ENCODE measurements around the gene MB21D2. TPM values are rescaled to one million over a fixed set of nuclear protein-coding genes. Genes with fewer than 3 reads are reported as not detected.

The MB21D2 gene
- total RNA-seq, 1 experiment from 2014 or later: 26.0 TPM

DNA sequence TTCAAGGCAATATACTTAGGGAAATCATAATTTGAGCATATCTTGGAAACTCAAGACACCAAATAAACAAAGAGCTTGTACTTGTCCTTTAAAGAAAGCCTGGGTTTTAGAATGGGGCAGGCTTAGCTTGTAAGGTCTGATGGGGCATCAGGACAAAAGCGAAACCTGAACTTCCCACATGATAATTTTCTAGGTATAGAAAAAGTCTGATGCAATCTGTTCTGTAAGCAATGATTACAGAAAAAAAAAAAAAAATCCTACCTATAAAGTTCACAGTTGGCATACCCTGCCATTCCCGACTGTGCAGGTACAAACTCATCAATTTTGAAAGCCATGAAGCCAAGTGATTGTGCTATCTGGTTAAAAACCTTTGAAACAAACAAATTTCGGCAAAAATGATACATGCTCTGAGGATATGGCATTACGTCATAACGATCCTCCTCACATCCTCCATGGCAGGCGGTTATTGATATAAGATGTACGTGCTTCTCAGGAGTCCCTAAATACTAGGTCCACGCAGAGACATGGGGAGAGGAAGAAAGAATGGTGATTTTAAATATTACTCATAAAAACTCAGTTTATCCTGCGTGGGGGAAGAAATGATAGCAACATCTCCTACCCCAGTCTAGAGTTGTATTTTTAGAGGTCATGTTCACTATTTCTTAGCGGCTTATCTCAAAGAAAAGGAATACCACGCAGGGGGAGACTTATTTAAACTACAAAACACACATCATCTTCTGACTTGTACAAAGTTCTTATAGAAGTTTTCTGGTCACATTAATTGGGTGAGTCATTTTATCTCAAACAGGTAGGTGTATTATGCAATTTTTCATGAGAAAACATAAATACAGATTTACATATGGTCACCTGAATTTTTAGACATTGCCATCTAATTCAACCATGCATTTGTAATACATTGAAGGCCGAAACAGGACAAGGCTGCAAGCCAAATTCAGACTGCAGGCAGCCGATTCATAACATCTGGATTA lies 27.0 kb downstream of the MB21D2 start:
- Histone ChIP-seq H3K9me3 (ENCODE audit: low read length) (no peaks in the 10 kb centered on the region), H3K4me2 (ENCODE audit: low read length) (peak overlapping the region; percentile 85), H3K4me1 (ENCODE audit: insufficient read depth, low read length) (peaks cover 77% of the 10 kb centered on the region), H3K36me3 (ENCODE audit: low read depth, low read length) (no peaks in the 10 kb centered on the region), H3K27ac (ENCODE audit: low read length) (peak overlapping the region; percentile 43), H3K79me2 (ENCODE audit: low read length) (peaks cover 95% of the 10 kb centered on the region), H4K20me1 (ENCODE audit: low read length) (no peaks in the 10 kb centered on the region), H3K9ac (ENCODE audit: low read length) (0 out of 2 replicates have a peak overlapping the region, but pooled peaks have one; percentile 4), H3K9me2 (replicated peaks; ENCODE audit: low read length) (no peaks in the 10 kb centered on the region), H3F3A (ENCODE audit: low read length, unreplicated experiment) (peaks cover 11% of the 10 kb centered on the region), H3K4me3 (ENCODE audit: low read length) (peak overlapping the region; percentile 11; the same call in 1 of the 2 replicates), H2AFZ (ENCODE audit: low read length) (no peak overlapping the region), H3K27me3 (ENCODE audit: low read length) (no peaks in the 10 kb centered on the region)
- DNase-seq: peak; percentile 63
- CTCF ChIA-PET: no interaction called here
- no TSS peak for BruUV-seq (replicated peaks)
- ATAC-seq: no peak
- intact Hi-C loops (cut with micrococcal nuclease): no loop called here
- POLR2A ChIA-PET (ENCODE audit: unreplicated experiment): no interaction called here
- TF ChIP-seq, protein P1, sequence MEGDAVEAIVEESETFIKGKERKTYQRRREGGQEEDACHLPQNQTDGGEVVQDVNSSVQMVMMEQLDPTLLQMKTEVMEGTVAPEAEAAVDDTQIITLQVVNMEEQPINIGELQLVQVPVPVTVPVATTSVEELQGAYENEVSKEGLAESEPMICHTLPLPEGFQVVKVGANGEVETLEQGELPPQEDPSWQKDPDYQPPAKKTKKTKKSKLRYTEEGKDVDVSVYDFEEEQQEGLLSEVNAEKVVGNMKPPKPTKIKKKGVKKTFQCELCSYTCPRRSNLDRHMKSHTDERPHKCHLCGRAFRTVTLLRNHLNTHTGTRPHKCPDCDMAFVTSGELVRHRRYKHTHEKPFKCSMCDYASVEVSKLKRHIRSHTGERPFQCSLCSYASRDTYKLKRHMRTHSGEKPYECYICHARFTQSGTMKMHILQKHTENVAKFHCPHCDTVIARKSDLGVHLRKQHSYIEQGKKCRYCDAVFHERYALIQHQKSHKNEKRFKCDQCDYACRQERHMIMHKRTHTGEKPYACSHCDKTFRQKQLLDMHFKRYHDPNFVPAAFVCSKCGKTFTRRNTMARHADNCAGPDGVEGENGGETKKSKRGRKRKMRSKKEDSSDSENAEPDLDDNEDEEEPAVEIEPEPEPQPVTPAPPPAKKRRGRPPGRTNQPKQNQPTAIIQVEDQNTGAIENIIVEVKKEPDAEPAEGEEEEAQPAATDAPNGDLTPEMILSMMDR (conservative IDR thresholded peaks at IDR 0.05; ENCODE audit: low read depth, low read length): no peak
- TF ChIP-seq EZH2phosphoT487 (IDR thresholded peaks at IDR 0.05; ENCODE audit: borderline replicate concordance, low read length): no peak
- no peak for TF ChIP-seq EZH2 (IDR thresholded peaks at IDR 0.05; ENCODE audit: low read length, unreplicated experiment)

DNA sequence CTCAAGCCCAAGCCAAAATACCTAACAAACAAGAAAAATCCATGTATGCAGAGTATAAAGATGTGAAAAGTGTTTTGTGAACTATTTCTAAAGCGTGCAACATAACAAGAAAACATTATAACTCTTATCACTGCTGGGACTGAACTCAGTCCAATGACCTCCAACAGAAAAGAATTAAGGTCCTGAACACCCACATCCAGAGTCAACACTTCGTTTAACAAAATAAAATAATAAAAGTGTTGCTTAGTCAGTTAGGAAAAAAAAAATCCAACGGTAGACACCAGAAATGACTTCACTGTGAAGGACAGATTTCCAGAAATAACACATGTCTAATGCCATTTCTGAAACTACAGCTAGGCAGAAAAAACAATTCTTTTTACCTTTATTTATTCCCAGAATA lies 28.0 kb downstream of the MB21D2 start:
- Histone ChIP-seq H4K20me1 (ENCODE audit: low read length) (no peaks in the 10 kb centered on the region), H3K36me3 (ENCODE audit: low read depth, low read length) (no peaks in the 10 kb centered on the region), H3K4me1 (ENCODE audit: insufficient read depth, low read length) (peaks cover 86% of the 10 kb centered on the region), H3K4me3 (ENCODE audit: low read length) (no peak overlapping the region), H3K9ac (ENCODE audit: low read length) (peak overlapping the region; percentile 4; the same call in 1 of the 2 replicates), H2AFZ (ENCODE audit: low read length) (no peak overlapping the region), H3K9me3 (ENCODE audit: low read length) (no peaks in the 10 kb centered on the region), H3K4me2 (ENCODE audit: low read length) (peak overlapping the region; percentile 85), H3K27me3 (ENCODE audit: low read length) (no peaks in the 10 kb centered on the region), H3F3A (ENCODE audit: low read length, unreplicated experiment) (peaks cover 11% of the 10 kb centered on the region), H3K9me2 (replicated peaks; ENCODE audit: low read length) (no peaks in the 10 kb centered on the region), H3K79me2 (ENCODE audit: low read length) (peaks cover 90% of the 10 kb centered on the region), H3K27ac (ENCODE audit: low read length) (peak overlapping the region; percentile 98; the same call in 1 of the 2 replicates)
- DNase-seq: no peak
- no TSS peak for BruUV-seq (replicated peaks)
- CTCF ChIA-PET: interaction anchor here (0.6 to 1.4 kb wide), 2 partner anchors 10 to 87 kb away, joined by 3 to 4 read pairs; no protein-coding TSS in a partner anchor
- TF ChIP-seq EZH2 (IDR thresholded peaks at IDR 0.05; ENCODE audit: low read length, unreplicated experiment) (no peak), EZH2phosphoT487 (IDR thresholded peaks at IDR 0.05; ENCODE audit: borderline replicate concordance, low read length) (no peak)
- TF ChIP-seq, protein P1 (conservative IDR thresholded peaks at IDR 0.05; ENCODE audit: low read depth, low read length): no peak
- ATAC-seq: no peak
- POLR2A ChIA-PET (ENCODE audit: unreplicated experiment): no interaction called here
- intact Hi-C loops (cut with micrococcal nuclease): loop anchor here (2.0 kb wide), 1 partner anchor 25 kb away; no protein-coding TSS in a partner anchor
